Peyer's patch (tissue), 4 donors: ENCODE results near the gene FUT7. TPM values are rescaled to one million over a fixed set of nuclear protein-coding genes. Genes with fewer than 3 reads are reported as not detected.

Source experiments
- DNase-seq, 3 donors: peaks; one replicate each; pipeline ENCODE4 v3.0.0-alpha.2; 2017 to 2019
- H3K27ac ChIP-seq, 4 donors: fragments of 200-600 bp; sonication (generic); one replicate each; pipeline ENCODE4 v1.5.1; 2016 to 2019
- H3K27me3 ChIP-seq, 2 donors: fragments of 200-600 bp; sonication (generic); one replicate each; pipeline ENCODE4 v1.5.1; 2019
- H3K36me3 ChIP-seq, 3 donors: fragments of 200-600 bp; sonication (generic); one replicate each; pipeline ENCODE4 v1.5.1; 2016 to 2019
- H3K4me1 ChIP-seq, 4 donors: fragments of 200-600 bp; sonication (generic); one replicate each; pipeline ENCODE4 v1.5.1; 2016 to 2019
- H3K4me3 ChIP-seq, 4 donors: fragments of 200-600 bp; sonication (generic); 1 replicate in 3 of 4; 2 replicates in 1 of 4; pipeline ENCODE4 v1.5.1; 2016 to 2019; ENCODE audit warnings: mild to moderate bottlenecking in 1 of 4
- H3K9me3 ChIP-seq, 4 donors: fragments of 200-600 bp; sonication (generic); one replicate each; pipeline ENCODE4 v1.5.1; 2016 to 2019; ENCODE audit warnings: mild to moderate bottlenecking in 1 of 4
- CTCF ChIP-seq, 6 experiments: fragments of 450-650 bp in 4 of 6; fragments of 200-600 bp in 2 of 6; sonication (generic) in 1 of 6; IDR thresholded peaks; one replicate each; pipeline ENCODE4 v1.5.1; 2017 to 2019; ENCODE audit warnings: antibody characterized with exemption in 6 of 6, mild to moderate bottlenecking in 3 of 6, moderate library complexity in 1 of 6
- POLR2A ChIP-seq, 2 donors: fragments of 450-650 bp; IDR thresholded peaks; one replicate each; pipeline ENCODE4 v1.5.1; 2017; ENCODE audit warnings: antibody characterized with exemption in 2 of 2, mild to moderate bottlenecking in 2 of 2, moderate library complexity in 2 of 2
- total RNA-seq, 4 donors: library from RNA; depleted of rRNA; stranded (reverse); fragments of >200 nt; gene quantifications; one replicate each; pipeline ENCODE4 v1.1.0, GENCODE V29; 2016

Gene FUT7
- total RNA-seq: not detected

GRCh38 chr9:137031904-137032640 lies at the start of gene FUT7:
FUT7 (minus strand) TSS chr9:137032088; CDS start chr9:137031991, 97 bp downstream.
- TF ChIP-seq POLR2A (IDR thresholded peaks at IDR 0.05): no peak
- TF ChIP-seq CTCF (IDR thresholded peaks at IDR 0.05): no peak
- H3K4me1 ChIP-seq: peaks cover 14 to 61% (median 57%) of the 10 kb centered on the region in 4 donors
- H3K36me3 ChIP-seq: no peaks in the 10 kb centered on the region
- peak within 1 kb of the TSS in 1 of 4 donors; percentile 16 for H3K4me3 ChIP-seq
- no peaks in the 10 kb centered on the region for H3K27me3 ChIP-seq
- H3K9me3 ChIP-seq: no peaks in the 10 kb centered on the region
- H3K27ac ChIP-seq: peak within 1 kb of the TSS in 1 of 4 donors; percentile 78
- DNase-seq: peak in 1 of 3 donors; percentile 75

GRCh38 chr9:137080260-137081122 lies 48.6 kb upstream of the FUT7 start:
- no peak for DNase-seq
- Histone ChIP-seq H3K27me3 (no peaks in the 10 kb centered on the region), H3K9me3 (no peaks in the 10 kb centered on the region), H3K4me3 (no peak overlapping the region), H3K27ac (no peak overlapping the region), H3K36me3 (peaks cover 0 to 19% (median 0%) of the 10 kb centered on the region in 3 donors), H3K4me1 (peaks cover 5 to 36% (median 9%) of the 10 kb centered on the region in 4 donors)
- no peak for TF ChIP-seq POLR2A (IDR thresholded peaks at IDR 0.05)
- TF ChIP-seq CTCF (IDR thresholded peaks at IDR 0.05): no peak

- no peak overlapping the region for H3K4me3 ChIP-seq
- peaks cover 0 to 19% (median 0%) of the 10 kb centered on the region in 3 donors for H3K36me3 ChIP-seq
- no peaks in the 10 kb centered on the region for H3K27me3 ChIP-seq
- peaks cover 4 to 34% (median 10%) of the 10 kb centered on the region in 4 donors for H3K4me1 ChIP-seq
- no peak for DNase-seq
- H3K27ac ChIP-seq: no peak overlapping the region
- TF ChIP-seq POLR2A (IDR thresholded peaks at IDR 0.05) (no peak), CTCF (IDR thresholded peaks at IDR 0.05) (no peak)
- no peaks in the 10 kb centered on the region for H3K9me3 ChIP-seq
Measured at GRCh38 chr9:137079401-137079787, 47.5 kb upstream of the FUT7 start.

GRCh38 chr9:137078701-137079400 lies 47.0 kb upstream of the FUT7 start:
- DNase-seq: no peak
- no peaks in the 10 kb centered on the region for H3K27me3 ChIP-seq
- H3K36me3 ChIP-seq: peaks cover 0 to 19% (median 0%) of the 10 kb centered on the region in 3 donors
- peaks cover 4 to 38% (median 12%) of the 10 kb centered on the region in 4 donors for H3K4me1 ChIP-seq
- H3K9me3 ChIP-seq: no peaks in the 10 kb centered on the region
- H3K27ac ChIP-seq: no peak overlapping the region
- TF ChIP-seq CTCF (IDR thresholded peaks at IDR 0.05): no peak
- peak overlapping the region in 2 of 4 donors; percentile 71 to 75 for H3K4me3 ChIP-seq
